ENCODE data around the gene NEURL4. TPM values are rescaled to one million over a fixed set of nuclear protein-coding genes. Genes with fewer than 3 reads are reported as not detected.

NEURL4 gene
- total RNA-seq, result 7.5 and 10.5 TPM in 2 replicates

GRCh38 chr17:7328840-7329373 is at the start of gene NEURL4:
TSS of gene NEURL4 (minus strand) at chr17:7329335. CDS start at chr17:7329312, 23 bp downstream.

GRCh38 chr17:7355053-7355452 is 25.9 kb upstream of the NEURL4 start, which contains the start of gene TMEM95:
TSS of gene TMEM95 (plus strand) at chr17:7355156. CDS start at chr17:7355205, 49 bp downstream.

GRCh38 chr17:7351665-7352502 is 22.7 kb upstream of the NEURL4 start, which contains the start of gene KCTD11:
TSS of gene KCTD11 (plus strand) at chr17:7352162.

GRCh38 chr17:7336240-7337175 is 7.4 kb upstream of the NEURL4 start, which contains the start of gene ACAP1:
TSS of gene ACAP1 (plus strand) at chr17:7336529. CDS start at chr17:7336735, 206 bp downstream.

GRCh38 chr17:7314719-7315569 is 14.2 kb downstream of the NEURL4 start, which contains the start of gene GPS2:
TSS of gene GPS2 (minus strand) at chr17:7315360. CDS start at chr17:7315052, 308 bp downstream.

GRCh38 chr17:7306911-7307685 is 22.0 kb downstream of the NEURL4 start, which contains the start of gene EIF5A:
TSS of gene EIF5A (plus strand) at chr17:7307628. CDS start at chr17:7309636, 2,008 bp downstream.

GRCh38 chr17:7294614-7295153 is 34.5 kb downstream of the NEURL4 start, which contains the start of gene YBX2:
TSS of gene YBX2 (minus strand) at chr17:7294639. CDS start at chr17:7294500, 139 bp downstream.

GRCh38 chr17:7281074-7281952 is 47.8 kb downstream of the NEURL4 start, which contains the start of gene SLC2A4:
TSS of gene SLC2A4 (plus strand) at chr17:7281718. CDS start at chr17:7281935, 217 bp downstream.

Other genes with a start within 250 kb of the NEURL4 start
- gene CLEC10A, start 249.1 kb downstream of the NEURL4 start, total RNA-seq, result not detected in 2 replicates
- gene ASGR2, start 214.5 kb downstream of the NEURL4 start, total RNA-seq, result not detected in 2 replicates
- gene ASGR1, start 150.0 kb downstream of the NEURL4 start, total RNA-seq, result 0.80 and 1.0 TPM in 2 replicates
- gene DLG4, start 109.5 kb downstream of the NEURL4 start, total RNA-seq, result 11.8 and 18.9 TPM in 2 replicates
- 184 and 242 TPM in 2 replicates for gene ACADVL, start 109.4 kb downstream of the NEURL4 start, total RNA-seq
- gene DVL2, start 94.8 kb downstream of the NEURL4 start, total RNA-seq, result 50.8 and 59.7 TPM in 2 replicates
- gene PHF23, start 89.9 kb downstream of the NEURL4 start, total RNA-seq, result 55.6 and 63.3 TPM in 2 replicates
- gene GABARAP, start 86.9 kb downstream of the NEURL4 start, total RNA-seq, result 310 and 533 TPM in 2 replicates
- gene CTDNEP1, start 77.6 kb downstream of the NEURL4 start, total RNA-seq, result 64.9 and 130 TPM in 2 replicates
- 34.9 and 40.0 TPM in 2 replicates for gene ELP5, start 77.1 kb downstream of the NEURL4 start, total RNA-seq
- 1.8 and 23.0 TPM in 2 replicates for gene CLDN7, start 66.9 kb downstream of the NEURL4 start, total RNA-seq
- gene SLC2A4, start 47.6 kb downstream of the NEURL4 start, total RNA-seq, result 0.13 and 0.96 TPM in 2 replicates
- gene YBX2, start 34.7 kb downstream of the NEURL4 start, total RNA-seq, result 3.9 TPM in 1 of 2 replicates, not detected in the other
- gene EIF5A, start 21.7 kb downstream of the NEURL4 start, total RNA-seq, result 167 and 647 TPM in 2 replicates
- gene GPS2, start 14.0 kb downstream of the NEURL4 start, total RNA-seq, result 36.5 and 37.0 TPM in 2 replicates
- 1.5 and 2.7 TPM in 2 replicates for gene ACAP1, start 7.2 kb upstream of the NEURL4 start, total RNA-seq
- gene KCTD11, start 22.8 kb upstream of the NEURL4 start, total RNA-seq, result 11.4 and 17.8 TPM in 2 replicates
- gene TMEM95, start 25.8 kb upstream of the NEURL4 start, total RNA-seq, result 0.13 TPM in 1 of 2 replicates, not detected in the other
- gene TNK1, start 51.8 kb upstream of the NEURL4 start, total RNA-seq, result 0.65 and 2.2 TPM in 2 replicates
- 60.1 and 62.8 TPM in 2 replicates for gene PLSCR3, start 65.2 kb upstream of the NEURL4 start, total RNA-seq
- gene TMEM256, start 74.8 kb upstream of the NEURL4 start, total RNA-seq, result 130 and 211 TPM in 2 replicates
- 18.5 and 38.1 TPM in 2 replicates for gene NLGN2, start 78.5 kb upstream of the NEURL4 start, total RNA-seq
- gene SPEM1, start 91.0 kb upstream of the NEURL4 start, total RNA-seq, result not detected in 2 replicates
- not detected in 2 replicates for gene SPEM2, start 96.3 kb upstream of the NEURL4 start, total RNA-seq
- not detected in 2 replicates for gene SPEM3, start 99.5 kb upstream of the NEURL4 start, total RNA-seq
- 3.8 and 8.9 TPM in 2 replicates for gene TMEM102, start 106.1 kb upstream of the NEURL4 start, total RNA-seq
- gene FGF11, start 110.2 kb upstream of the NEURL4 start, total RNA-seq, result 2.1 and 7.3 TPM in 2 replicates
- gene CHRNB1, start 115.7 kb upstream of the NEURL4 start, total RNA-seq, result 5.2 and 11.9 TPM in 2 replicates
- gene ZBTB4, start 150.3 kb upstream of the NEURL4 start, total RNA-seq, result 24.3 and 39.0 TPM in 2 replicates
- not detected in 2 replicates for gene SLC35G6, start 152.1 kb upstream of the NEURL4 start, total RNA-seq
- 55.6 and 62.1 TPM in 2 replicates for gene POLR2A, start 155.0 kb upstream of the NEURL4 start, total RNA-seq
- gene TNFSF12, start 219.7 kb upstream of the NEURL4 start, total RNA-seq, result 16.0 and 20.4 TPM in 2 replicates
- gene TNFSF13, start 229.4 kb upstream of the NEURL4 start, total RNA-seq, result 4.1 and 4.9 TPM in 2 replicates
- 62.5 and 73.4 TPM in 2 replicates for gene SENP3, start 232.6 kb upstream of the NEURL4 start, total RNA-seq